ENCODE data around the gene HSF2.

HSF2 gene, protein sequence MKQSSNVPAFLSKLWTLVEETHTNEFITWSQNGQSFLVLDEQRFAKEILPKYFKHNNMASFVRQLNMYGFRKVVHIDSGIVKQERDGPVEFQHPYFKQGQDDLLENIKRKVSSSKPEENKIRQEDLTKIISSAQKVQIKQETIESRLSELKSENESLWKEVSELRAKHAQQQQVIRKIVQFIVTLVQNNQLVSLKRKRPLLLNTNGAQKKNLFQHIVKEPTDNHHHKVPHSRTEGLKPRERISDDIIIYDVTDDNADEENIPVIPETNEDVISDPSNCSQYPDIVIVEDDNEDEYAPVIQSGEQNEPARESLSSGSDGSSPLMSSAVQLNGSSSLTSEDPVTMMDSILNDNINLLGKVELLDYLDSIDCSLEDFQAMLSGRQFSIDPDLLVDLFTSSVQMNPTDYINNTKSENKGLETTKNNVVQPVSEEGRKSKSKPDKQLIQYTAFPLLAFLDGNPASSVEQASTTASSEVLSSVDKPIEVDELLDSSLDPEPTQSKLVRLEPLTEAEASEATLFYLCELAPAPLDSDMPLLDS

GRCh38 chr6:122399348-122400120 is at the start of gene HSF2:
Gene HSF2, plus strand, starts transcription at chr6:122399652. Its CDS starts 86 bp downstream, at chr6:122399738.
- Mint-ChIP-seq H3K4me1 (peaks cover 8 to 11% of the 10 kb centered on the region in 2 donors), H3K27me3 (no peaks in the 10 kb centered on the region), H3K9me3 (no peaks in the 10 kb centered on the region), H3K27ac (peak within 1 kb of the TSS; percentile 97), H3K4me3 (peak within 1 kb of the TSS; percentile 97 to 99), H3K36me3 (peaks cover 0 to 5% of the 10 kb centered on the region in 2 donors)
- DNase-seq (peak; percentile 93), ATAC-seq (replicated peaks) (peak; percentile 99)

GRCh38 chr6:122352981-122353664 is 46.3 kb upstream of the HSF2 start:
- H3K27ac Mint-ChIP-seq, result no peak overlapping the region
- H3K27me3 Mint-ChIP-seq, result peaks cover 13 to 14% of the 10 kb centered on the region in 2 donors
- H3K4me3 Mint-ChIP-seq, result no peak overlapping the region
- no peaks in the 10 kb centered on the region for H3K4me1 Mint-ChIP-seq
- no peaks in the 10 kb centered on the region for H3K36me3 Mint-ChIP-seq
- ATAC-seq (replicated peaks) (no peak), DNase-seq (no peak)
- H3K9me3 Mint-ChIP-seq, result no peaks in the 10 kb centered on the region

- no peak for ATAC-seq (replicated peaks)
- no peaks in the 10 kb centered on the region for H3K4me1 Mint-ChIP-seq
- no peaks in the 10 kb centered on the region for H3K36me3 Mint-ChIP-seq
- H3K27me3 Mint-ChIP-seq, result peaks cover 7 to 16% of the 10 kb centered on the region in 2 donors
- H3K9me3 Mint-ChIP-seq, result no peaks in the 10 kb centered on the region
- no peak overlapping the region for H3K4me3 Mint-ChIP-seq
- no peak for DNase-seq
- no peak overlapping the region for H3K27ac Mint-ChIP-seq
Observed at GRCh38 chr6:122360809-122361208, 38.6 kb upstream of the HSF2 start.

- Mint-ChIP-seq H3K27ac (no peak overlapping the region), H3K27me3 (peaks cover 6 to 15% of the 10 kb centered on the region in 2 donors), H3K36me3 (no peaks in the 10 kb centered on the region), H3K9me3 (no peaks in the 10 kb centered on the region), H3K4me1 (no peaks in the 10 kb centered on the region), H3K4me3 (no peak overlapping the region)
- DNase-seq, result no peak
- no peak for ATAC-seq (replicated peaks)
Observed at GRCh38 chr6:122361314-122361979, 38.0 kb upstream of the HSF2 start.

- H3K4me3 Mint-ChIP-seq, result no peak overlapping the region
- H3K4me1 Mint-ChIP-seq, result no peaks in the 10 kb centered on the region
- no peaks in the 10 kb centered on the region for H3K9me3 Mint-ChIP-seq
- DNase-seq (no peak), ATAC-seq (replicated peaks) (no peak)
- peaks cover 6 to 10% of the 10 kb centered on the region in 2 donors for H3K27me3 Mint-ChIP-seq
- H3K36me3 Mint-ChIP-seq, result no peaks in the 10 kb centered on the region
- no peak overlapping the region for H3K27ac Mint-ChIP-seq
Observed at GRCh38 chr6:122363769-122364483, 35.5 kb upstream of the HSF2 start.

DNA sequence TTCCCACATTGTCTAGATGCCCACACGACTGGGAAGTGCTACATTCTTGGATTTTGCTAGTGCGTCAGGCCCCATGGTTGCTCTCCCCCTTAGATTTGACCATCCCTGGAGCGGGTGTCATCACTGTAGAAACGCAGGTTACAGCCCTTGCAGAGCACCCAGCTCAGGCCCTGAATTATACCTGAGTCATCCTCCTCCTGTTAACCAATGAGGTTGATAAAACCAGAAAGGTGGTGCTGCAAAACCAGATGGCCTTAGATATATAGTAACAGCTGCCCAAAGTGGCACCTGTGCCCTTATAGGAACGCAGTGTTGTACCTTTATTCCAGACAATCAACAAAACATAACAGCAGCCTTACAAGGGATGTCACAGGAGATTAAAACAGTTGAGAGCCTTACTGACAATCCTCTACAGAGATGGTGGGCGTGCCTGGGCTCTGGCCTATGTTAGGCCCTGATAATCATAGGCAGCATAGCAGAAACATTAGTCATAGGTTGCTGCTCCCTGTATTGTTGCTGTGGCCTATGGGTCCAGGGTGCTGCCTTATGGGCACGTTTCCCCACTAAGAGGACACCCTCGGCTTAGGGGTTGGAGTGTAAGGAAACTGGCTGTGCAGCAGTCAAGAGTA is 33.6 kb upstream of the HSF2 start:
- Mint-ChIP-seq H3K27ac (no peak overlapping the region), H3K9me3 (no peaks in the 10 kb centered on the region), H3K4me1 (no peaks in the 10 kb centered on the region), H3K36me3 (no peaks in the 10 kb centered on the region), H3K4me3 (no peak overlapping the region), H3K27me3 (peaks cover under 1 to 13% of the 10 kb centered on the region in 2 donors)
- ATAC-seq (replicated peaks), result no peak
- no peak for DNase-seq

DNA sequence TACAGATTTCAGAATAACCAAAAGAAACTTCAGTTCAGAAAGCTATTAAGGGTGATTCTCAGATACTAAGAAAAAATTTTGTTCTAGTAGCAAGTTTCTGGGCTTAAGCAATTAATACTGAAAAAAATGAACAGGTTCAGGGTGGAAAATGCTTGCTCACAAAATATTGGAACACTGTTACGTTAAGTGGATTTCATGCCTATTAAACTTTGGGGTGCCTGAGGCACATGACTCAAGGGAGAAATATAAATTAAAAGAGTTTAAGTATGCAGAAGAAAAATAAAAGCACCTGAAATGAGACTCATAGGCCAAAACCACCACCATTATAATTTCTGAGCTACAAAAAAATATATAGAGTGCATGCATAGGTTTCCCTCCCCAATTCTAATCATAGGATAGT is 32.3 kb upstream of the HSF2 start:
- DNase-seq (no peak), ATAC-seq (replicated peaks) (no peak)
- Mint-ChIP-seq H3K4me1 (no peaks in the 10 kb centered on the region), H3K27ac (no peak overlapping the region), H3K36me3 (no peaks in the 10 kb centered on the region), H3K4me3 (no peak overlapping the region), H3K9me3 (no peaks in the 10 kb centered on the region), H3K27me3 (peaks cover 0 to 8% of the 10 kb centered on the region in 2 donors)

- Mint-ChIP-seq H3K27me3 (peaks cover 6 to 17% of the 10 kb centered on the region in 2 donors), H3K36me3 (no peaks in the 10 kb centered on the region), H3K9me3 (no peaks in the 10 kb centered on the region), H3K27ac (no peak overlapping the region), H3K4me3 (no peak overlapping the region), H3K4me1 (no peaks in the 10 kb centered on the region)
- ATAC-seq (replicated peaks) (no peak), DNase-seq (no peak)
Observed at GRCh38 chr6:122369536-122369935, 29.9 kb upstream of the HSF2 start.

GRCh38 chr6:122372647-122373046 is 26.8 kb upstream of the HSF2 start:
- Mint-ChIP-seq H3K36me3 (no peaks in the 10 kb centered on the region), H3K9me3 (no peaks in the 10 kb centered on the region), H3K4me3 (no peak overlapping the region), H3K27ac (no peak overlapping the region), H3K27me3 (peaks cover 13 to 24% of the 10 kb centered on the region in 2 donors), H3K4me1 (peaks cover 6% of the 10 kb centered on the region in 2 donors)
- no peak for DNase-seq
- ATAC-seq (replicated peaks), result no peak

GRCh38 chr6:122374307-122374706 is 25.1 kb upstream of the HSF2 start:
- Mint-ChIP-seq H3K27ac (no peak overlapping the region), H3K4me3 (no peak overlapping the region), H3K36me3 (no peaks in the 10 kb centered on the region), H3K27me3 (peaks cover 13 to 24% of the 10 kb centered on the region in 2 donors), H3K9me3 (no peaks in the 10 kb centered on the region), H3K4me1 (peaks cover 6% of the 10 kb centered on the region in 2 donors)
- ATAC-seq (replicated peaks) (no peak), DNase-seq (no peak)

- ATAC-seq (replicated peaks) (no peak), DNase-seq (no peak)
- Mint-ChIP-seq H3K4me1 (peaks cover 6% of the 10 kb centered on the region in 2 donors), H3K27me3 (peaks cover 20 to 24% of the 10 kb centered on the region in 2 donors), H3K9me3 (no peaks in the 10 kb centered on the region), H3K36me3 (no peaks in the 10 kb centered on the region), H3K27ac (no peak overlapping the region), H3K4me3 (no peak overlapping the region)
Observed at GRCh38 chr6:122376246-122376645, 23.2 kb upstream of the HSF2 start.

GRCh38 chr6:122381494-122382265 is 17.8 kb upstream of the HSF2 start:
- Mint-ChIP-seq H3K4me1 (peaks cover 0 to under 1% of the 10 kb centered on the region in 2 donors), H3K27me3 (peaks cover 11 to 13% of the 10 kb centered on the region in 2 donors), H3K27ac (no peak overlapping the region), H3K36me3 (no peaks in the 10 kb centered on the region), H3K4me3 (no peak overlapping the region), H3K9me3 (no peaks in the 10 kb centered on the region)
- peak; percentile 82 to 90 for ATAC-seq (replicated peaks)
- DNase-seq, result peak; percentile 26

Measured in stimulated activated naive B cell treated with anti-CD40 and anti-IgM and Interleukin-4, amounts not matched to agents 10 μg/mL and 1 μg/mL and 100 μg/mL, for 72 hours (primary cell).